Measurements from ENCODE around the gene STXBP6. TPM values are rescaled to one million over a fixed set of nuclear protein-coding genes. Genes with fewer than 3 reads are reported as not detected.

STXBP6 gene
- total RNA-seq: 18.1 TPM

GRCh38 chr14:25049568-25050268 lies at the start of gene STXBP6:
Gene STXBP6, minus strand, starts transcription at chr14:25050147. Its CDS starts 75,329 bp downstream, at chr14:24974818.
- DNase-seq (ENCODE audit: low spot score) (peak; percentile 83), ATAC-seq (peak; percentile 82)
- intact Hi-C loops (cut with DNase I): no loop called here

- intact Hi-C loops (cut with DNase I): no loop called here
- DNase-seq (ENCODE audit: low spot score): no peak
- ATAC-seq: no peak
Observed at GRCh38 chr14:25097120-25097519, 47.2 kb upstream of the STXBP6 start.

- DNase-seq (ENCODE audit: low spot score) (no peak), ATAC-seq (no peak)
- intact Hi-C loops (cut with DNase I): no loop called here
Observed at GRCh38 chr14:25095736-25096437, 45.9 kb upstream of the STXBP6 start.

DNA sequence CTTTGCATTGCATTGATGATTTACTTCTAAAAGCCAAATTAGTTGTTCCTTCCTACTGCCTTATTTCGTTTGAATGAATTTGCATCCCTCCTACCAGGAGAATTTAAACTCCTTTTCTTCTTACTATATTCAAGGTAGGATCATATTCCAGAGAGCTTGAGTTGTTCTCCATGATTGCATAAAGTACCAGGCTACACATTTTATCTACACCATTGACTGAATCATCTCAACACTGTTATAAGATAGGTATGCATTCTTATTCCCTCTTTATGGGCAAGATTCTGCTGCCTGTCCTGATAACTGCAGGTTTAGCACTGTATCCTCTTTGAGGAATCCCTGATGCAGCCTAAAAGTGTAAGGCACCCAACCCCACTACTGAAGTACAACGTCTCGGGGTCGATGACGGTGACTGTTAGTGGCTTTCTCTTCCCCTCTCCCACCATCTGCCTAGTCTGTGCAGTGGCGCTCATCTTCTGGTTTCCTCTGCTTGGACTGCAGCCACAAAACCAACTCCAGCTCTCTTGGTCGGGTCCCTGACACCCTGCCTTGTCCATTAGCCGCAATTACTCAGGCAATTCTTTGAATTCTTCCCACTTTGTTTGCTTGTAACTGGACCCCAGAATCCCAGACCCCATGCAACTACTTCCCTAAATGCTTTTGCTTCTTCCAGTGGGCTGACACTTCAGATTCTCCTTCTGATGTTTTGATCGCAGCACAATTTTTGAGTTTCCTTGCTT lies 44.4 kb upstream of the STXBP6 start:
- DNase-seq (ENCODE audit: low spot score) (no peak), ATAC-seq (no peak)
- intact Hi-C loops (cut with DNase I): no loop called here

GRCh38 chr14:25092258-25092740 lies 42.4 kb upstream of the STXBP6 start:
- intact Hi-C loops (cut with DNase I): no loop called here
- no peak for DNase-seq (ENCODE audit: low spot score)

DNA sequence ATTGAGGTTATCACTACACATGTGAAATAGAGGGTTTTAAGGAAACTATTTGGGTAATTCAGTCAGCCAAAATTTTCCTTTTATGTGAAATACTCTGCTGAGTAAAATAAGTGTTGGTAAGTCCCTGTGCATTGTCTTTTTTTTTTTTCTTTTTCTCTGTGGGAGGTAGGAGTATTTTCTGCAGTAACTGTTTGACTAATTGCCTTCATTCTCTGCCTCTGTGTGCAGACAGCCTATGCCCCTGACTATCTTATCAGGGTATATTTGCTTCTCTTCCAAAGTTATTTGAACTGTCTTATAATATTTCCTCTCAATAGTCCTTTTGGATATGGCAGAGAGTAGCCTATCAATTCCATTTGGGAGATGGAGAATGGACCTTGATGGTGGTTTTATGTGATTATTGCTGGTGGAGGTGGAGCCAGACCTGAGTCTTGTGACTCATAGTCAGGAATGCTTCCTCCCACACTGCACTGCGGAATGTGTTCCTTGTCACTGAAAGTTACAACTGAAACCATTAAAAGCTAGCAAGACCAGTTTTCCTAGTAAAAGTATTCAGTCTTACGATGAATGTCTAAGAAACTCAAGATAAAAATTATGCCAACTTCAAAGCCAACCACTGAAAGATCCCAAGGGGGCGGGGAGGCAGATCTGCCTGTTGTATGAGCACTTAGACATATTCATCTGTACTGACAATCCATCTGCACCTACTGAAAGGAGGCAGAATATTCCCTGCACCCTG lies 40.9 kb upstream of the STXBP6 start:
- DNase-seq (ENCODE audit: low spot score): no peak
- no peak for ATAC-seq
- intact Hi-C loops (cut with DNase I): no loop called here

More at GRCh38 chr14:25092258-25092740, 42.4 kb upstream of the STXBP6 start:
- no peak for ATAC-seq

DNA sequence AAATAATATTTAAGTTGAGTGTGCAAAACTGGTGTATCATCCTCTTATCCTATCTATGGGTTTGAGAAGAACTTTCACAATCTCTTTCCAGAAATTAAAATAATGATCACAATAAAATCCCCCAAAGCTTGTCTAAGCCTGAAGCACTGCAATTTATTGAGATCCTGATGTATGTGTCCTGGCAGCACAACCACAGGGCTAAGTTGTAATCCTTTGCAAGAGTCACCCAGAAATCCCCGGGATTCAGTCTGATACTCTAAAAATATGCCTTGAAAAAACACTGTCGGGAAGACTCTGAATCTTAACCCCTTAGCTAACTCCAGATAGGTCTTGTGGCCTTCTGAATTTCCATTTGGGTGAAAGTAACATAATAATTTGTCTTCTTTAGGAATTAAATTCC lies 40.3 kb upstream of the STXBP6 start:
- intact Hi-C loops (cut with DNase I): no loop called here
- DNase-seq (ENCODE audit: low spot score) (no peak), ATAC-seq (no peak)

GRCh38 chr14:25089496-25089895 lies 39.5 kb upstream of the STXBP6 start:
- intact Hi-C loops (cut with DNase I): no loop called here
- DNase-seq (ENCODE audit: low spot score): no peak
- ATAC-seq: no peak

DNA sequence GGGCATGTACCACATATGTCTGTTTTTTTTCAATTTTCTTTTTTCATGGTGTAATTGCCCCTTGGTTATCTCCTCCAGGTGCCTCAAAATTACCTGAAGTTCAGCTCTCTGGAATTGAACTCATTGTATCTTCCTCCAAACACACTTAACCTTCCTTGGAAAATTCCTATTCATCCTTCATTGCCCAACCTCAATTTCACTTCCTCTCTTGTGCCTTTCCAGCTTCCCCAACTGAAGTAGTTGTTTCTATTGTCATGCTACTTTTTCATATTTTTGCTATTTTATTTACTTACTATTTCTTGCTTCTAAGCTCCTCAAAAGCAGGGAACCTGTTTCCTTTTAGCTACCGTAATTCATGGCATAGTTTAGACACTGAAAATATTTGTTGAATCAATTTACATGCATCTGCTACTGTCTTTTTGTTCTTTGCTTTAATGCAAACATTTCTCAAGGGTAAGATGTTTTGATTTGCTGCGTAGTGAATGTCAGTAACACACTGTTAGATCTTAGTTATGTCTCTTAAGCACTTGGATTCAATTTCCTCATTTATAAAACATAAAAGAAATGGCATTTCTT lies 37.0 kb upstream of the STXBP6 start:
- DNase-seq (ENCODE audit: low spot score): no peak
- intact Hi-C loops (cut with DNase I): no loop called here
- ATAC-seq: no peak

GRCh38 chr14:25086081-25086480 lies 36.1 kb upstream of the STXBP6 start:
- intact Hi-C loops (cut with DNase I): no loop called here
- ATAC-seq: no peak

GRCh38 chr14:25080682-25081081 lies 30.7 kb upstream of the STXBP6 start:
- intact Hi-C loops (cut with DNase I): no loop called here
- no peak for DNase-seq (ENCODE audit: low spot score)
- no peak for ATAC-seq

More at GRCh38 chr14:25086081-25086480, 36.1 kb upstream of the STXBP6 start:
- DNase-seq (ENCODE audit: low spot score): no peak

DNA sequence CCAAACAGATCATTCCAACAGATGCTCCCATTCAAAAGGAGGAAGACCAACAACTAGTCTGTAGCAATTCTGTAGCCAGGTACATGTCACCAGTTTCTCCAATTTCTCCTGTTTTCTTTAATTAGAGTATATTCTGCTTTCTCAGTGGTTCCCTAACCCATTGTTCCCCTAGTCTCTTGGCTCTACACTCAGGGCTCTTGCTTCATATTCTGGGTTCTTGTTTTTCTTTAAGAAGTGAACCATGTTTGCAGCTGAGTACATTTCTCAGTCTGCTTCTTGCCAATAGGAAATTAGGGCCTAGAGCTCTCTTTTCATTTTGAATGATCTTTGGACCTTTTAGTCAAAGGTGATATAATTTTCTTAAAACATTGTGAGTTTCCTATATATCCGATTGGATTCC lies 29.4 kb upstream of the STXBP6 start:
- no peak for ATAC-seq
- intact Hi-C loops (cut with DNase I): no loop called here
- DNase-seq (ENCODE audit: low spot score): no peak

DNA sequence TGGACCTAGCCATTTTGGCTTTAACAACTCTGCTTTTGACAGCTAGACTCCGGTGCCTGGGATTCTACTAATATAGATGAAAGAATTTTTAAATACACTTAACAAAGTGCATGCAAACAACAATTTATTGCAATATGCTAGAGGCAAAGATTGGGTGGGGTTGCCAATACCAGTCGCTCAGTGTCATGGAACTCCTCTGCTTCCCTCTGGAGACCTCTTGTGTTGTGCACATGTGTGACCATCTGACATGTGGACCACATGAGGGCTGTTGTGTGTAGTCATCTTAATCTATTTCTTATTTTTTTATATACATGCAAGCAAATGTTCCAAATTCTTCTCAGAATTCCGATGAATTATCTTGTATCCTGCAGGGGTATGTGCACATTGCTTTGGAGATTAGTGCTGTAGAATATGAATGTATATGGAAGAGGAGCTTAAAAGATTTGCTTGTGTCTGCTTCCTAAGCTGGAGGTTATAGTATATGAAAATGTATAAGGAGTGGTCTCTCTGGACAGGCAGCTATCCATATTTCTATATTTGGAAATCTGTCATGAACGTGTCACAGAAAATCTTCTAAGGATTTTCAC lies 24.2 kb upstream of the STXBP6 start:
- ATAC-seq: no peak
- intact Hi-C loops (cut with DNase I): no loop called here
- no peak for DNase-seq (ENCODE audit: low spot score)

DNA sequence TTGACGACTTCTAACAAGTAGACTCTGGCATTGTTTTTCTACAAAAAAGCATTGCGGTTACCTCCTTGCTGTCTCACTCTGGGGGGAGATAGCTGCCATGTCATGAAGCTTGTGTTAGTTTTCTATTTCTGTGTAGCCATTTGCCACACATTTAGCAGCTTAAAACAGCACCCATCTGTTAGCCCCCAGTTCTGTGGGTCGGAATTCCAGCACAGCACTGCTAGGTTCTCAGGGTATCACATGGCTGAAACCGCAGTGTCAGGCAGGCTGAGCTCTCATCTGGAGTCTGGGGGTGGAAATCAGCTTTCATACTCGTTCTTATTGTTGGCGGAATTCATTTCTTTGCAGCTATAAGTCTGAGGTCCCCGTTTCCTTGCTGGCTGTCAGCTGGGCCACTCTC lies 19.9 kb upstream of the STXBP6 start:
- no peak for DNase-seq (ENCODE audit: low spot score)
- intact Hi-C loops (cut with DNase I): no loop called here
- ATAC-seq: no peak

GRCh38 chr14:25067600-25067999 lies 17.7 kb upstream of the STXBP6 start:
- no peak for DNase-seq (ENCODE audit: low spot score)
- ATAC-seq: no peak
- intact Hi-C loops (cut with DNase I): no loop called here

DNA sequence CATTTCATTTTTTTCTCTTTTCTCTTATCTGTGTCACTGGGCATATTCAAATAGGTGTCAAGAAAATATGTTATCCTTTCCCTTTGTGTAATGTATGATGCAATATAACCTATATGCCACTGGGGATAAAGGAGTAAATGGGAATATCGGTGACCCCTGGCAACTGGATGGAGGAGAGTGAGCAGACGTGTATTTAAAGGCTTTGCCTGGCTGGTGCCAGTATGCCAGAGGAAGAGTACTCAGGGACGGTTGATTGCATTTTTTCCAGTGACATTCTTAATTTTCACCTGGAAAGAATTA lies 12.0 kb upstream of the STXBP6 start:
- DNase-seq (ENCODE audit: low spot score) (no peak), ATAC-seq (no peak)
- intact Hi-C loops (cut with DNase I): no loop called here

- intact Hi-C loops (cut with DNase I): no loop called here
- ATAC-seq (no peak), DNase-seq (ENCODE audit: low spot score) (no peak)
Observed at GRCh38 chr14:25056688-25057078, 6.7 kb upstream of the STXBP6 start.

GRCh38 chr14:25055992-25056687 lies 6.2 kb upstream of the STXBP6 start:
- no peak for DNase-seq (ENCODE audit: low spot score)
- intact Hi-C loops (cut with DNase I): no loop called here
- no peak for ATAC-seq
